ENCODE measurements around the gene DOCK4. TPM values are rescaled to one million over a fixed set of nuclear protein-coding genes. Genes with fewer than 3 reads are reported as not detected.
A peak's percentile ranks its signal among the peaks of the same experiment; 100 is the strongest.
"Not testable (repeated sequence)": the region's sequence is repeated elsewhere in the genome, so short reads cannot be mapped to it uniquely, and the experiment has no call there.

DOCK4 gene
- total and polyA plus RNA-seq, 9 donors: 8.2 to 14.0 (median 10.0) TPM

- 82% methylated on average over 2 of the region's 5 CpGs for WGBS (ENCODE audit: insufficient coverage)
- no peak overlapping the region for H3K27ac ChIP-seq (ENCODE audit: low read length)
- no peak for DNase-seq
- H3K4me3 ChIP-seq (ENCODE audit: low read length): no peak overlapping the region
- no peaks in the 10 kb centered on the region for H3K4me1 ChIP-seq (ENCODE audit: control insufficient read depth, insufficient read depth, low read length)
- no peaks in the 10 kb centered on the region for H3K36me3 ChIP-seq (ENCODE audit: control insufficient read depth, insufficient read depth, low read length)
- H3K9me3 ChIP-seq (replicated peaks; ENCODE audit: control insufficient read depth, low read depth, low read length): no peaks in the 10 kb centered on the region
- H3K27me3 ChIP-seq (ENCODE audit: control insufficient read depth, insufficient read depth, low read length): no peaks in the 10 kb centered on the region
Measured at GRCh38 chr7:111919631-111920179, 286.5 kb downstream of the DOCK4 start.

GRCh38 chr7:111919164-111919563 is 287.0 kb downstream of the DOCK4 start:
- Histone ChIP-seq H3K4me3 (ENCODE audit: low read length) (no peak overlapping the region), H3K9me3 (replicated peaks; ENCODE audit: control insufficient read depth, low read depth, low read length) (no peaks in the 10 kb centered on the region), H3K27me3 (ENCODE audit: control insufficient read depth, insufficient read depth, low read length) (no peaks in the 10 kb centered on the region), H3K4me1 (ENCODE audit: control insufficient read depth, insufficient read depth, low read length) (no peaks in the 10 kb centered on the region), H3K27ac (ENCODE audit: low read length) (no peak overlapping the region), H3K36me3 (ENCODE audit: control insufficient read depth, insufficient read depth, low read length) (no peaks in the 10 kb centered on the region)
- WGBS (ENCODE audit: insufficient coverage): 96% methylated on average over 2 of the region's 2 CpGs
- DNase-seq: no peak

GRCh38 chr7:111918461-111918860 is 287.7 kb downstream of the DOCK4 start:
- WGBS (ENCODE audit: insufficient coverage): 93% methylated on average over 2 of the region's 4 CpGs
- no peaks in the 10 kb centered on the region for H3K4me1 ChIP-seq (ENCODE audit: control insufficient read depth, insufficient read depth, low read length)
- no peak overlapping the region for H3K4me3 ChIP-seq (ENCODE audit: low read length)
- H3K36me3 ChIP-seq (ENCODE audit: control insufficient read depth, insufficient read depth, low read length): no peaks in the 10 kb centered on the region
- H3K9me3 ChIP-seq (replicated peaks; ENCODE audit: control insufficient read depth, low read depth, low read length): no peaks in the 10 kb centered on the region
- no peak overlapping the region for H3K27ac ChIP-seq (ENCODE audit: low read length)
- no peaks in the 10 kb centered on the region for H3K27me3 ChIP-seq (ENCODE audit: control insufficient read depth, insufficient read depth, low read length)
- DNase-seq: no peak

DNA sequence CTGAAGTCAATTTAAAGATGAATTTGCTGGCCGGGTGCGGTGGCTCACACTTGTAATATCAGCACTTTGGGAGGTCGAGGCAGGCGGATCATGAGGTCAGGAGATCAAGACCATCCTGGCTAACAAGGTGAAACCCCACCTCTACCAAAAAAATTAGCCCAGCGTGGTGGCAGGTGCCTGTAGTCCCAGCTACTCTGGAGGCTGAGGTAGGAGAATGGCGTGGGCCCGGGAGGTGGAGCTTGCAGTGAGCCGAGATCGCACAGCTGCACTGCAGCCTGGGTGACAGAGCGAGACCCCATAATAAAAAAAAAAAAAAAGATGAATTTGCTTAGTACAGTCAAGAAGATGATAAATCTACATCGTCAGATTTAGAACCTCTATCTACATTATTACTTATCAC is 288.8 kb downstream of the DOCK4 start:
- not testable (repeated sequence) for H3K4me3 ChIP-seq (ENCODE audit: low read length); H3K27me3 ChIP-seq (ENCODE audit: control insufficient read depth, insufficient read depth, low read length); H3K9me3 ChIP-seq (replicated peaks; ENCODE audit: control insufficient read depth, low read depth, low read length); H3K36me3 ChIP-seq (ENCODE audit: control insufficient read depth, insufficient read depth, low read length); DNase-seq; H3K27ac ChIP-seq (ENCODE audit: low read length); H3K4me1 ChIP-seq (ENCODE audit: control insufficient read depth, insufficient read depth, low read length)
- 100% methylated on average over 2 of the region's 11 CpGs for WGBS (ENCODE audit: insufficient coverage)

DNA sequence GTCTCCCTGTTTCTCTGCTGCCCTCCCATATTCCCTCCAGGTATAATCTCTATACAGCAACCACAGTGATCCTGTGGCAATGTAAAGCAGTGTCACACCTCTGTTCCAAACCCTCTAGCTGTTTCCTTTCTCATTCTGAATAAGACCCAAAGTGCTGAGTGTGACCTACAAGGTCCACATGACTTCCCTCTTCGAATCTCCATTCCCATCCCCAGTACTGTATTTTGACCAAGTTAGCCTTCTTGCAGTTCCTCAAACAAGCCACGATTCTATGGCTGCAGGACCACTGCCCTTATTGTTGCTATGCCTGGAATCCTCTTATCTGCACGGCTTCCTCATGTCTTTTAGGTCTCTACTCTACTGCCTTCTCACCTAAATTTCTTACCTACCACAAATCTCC is 291.9 kb downstream of the DOCK4 start:
- 87% methylated on average over 3 of the region's 3 CpGs for WGBS (ENCODE audit: insufficient coverage)
- Histone ChIP-seq H3K9me3 (replicated peaks; ENCODE audit: control insufficient read depth, low read depth, low read length) (no peaks in the 10 kb centered on the region), H3K27me3 (ENCODE audit: control insufficient read depth, insufficient read depth, low read length) (no peaks in the 10 kb centered on the region), H3K4me3 (ENCODE audit: low read length) (no peak overlapping the region), H3K27ac (ENCODE audit: low read length) (no peak overlapping the region), H3K4me1 (ENCODE audit: control insufficient read depth, insufficient read depth, low read length) (no peaks in the 10 kb centered on the region), H3K36me3 (ENCODE audit: control insufficient read depth, insufficient read depth, low read length) (no peaks in the 10 kb centered on the region)
- peak; percentile 21 for DNase-seq

DNA sequence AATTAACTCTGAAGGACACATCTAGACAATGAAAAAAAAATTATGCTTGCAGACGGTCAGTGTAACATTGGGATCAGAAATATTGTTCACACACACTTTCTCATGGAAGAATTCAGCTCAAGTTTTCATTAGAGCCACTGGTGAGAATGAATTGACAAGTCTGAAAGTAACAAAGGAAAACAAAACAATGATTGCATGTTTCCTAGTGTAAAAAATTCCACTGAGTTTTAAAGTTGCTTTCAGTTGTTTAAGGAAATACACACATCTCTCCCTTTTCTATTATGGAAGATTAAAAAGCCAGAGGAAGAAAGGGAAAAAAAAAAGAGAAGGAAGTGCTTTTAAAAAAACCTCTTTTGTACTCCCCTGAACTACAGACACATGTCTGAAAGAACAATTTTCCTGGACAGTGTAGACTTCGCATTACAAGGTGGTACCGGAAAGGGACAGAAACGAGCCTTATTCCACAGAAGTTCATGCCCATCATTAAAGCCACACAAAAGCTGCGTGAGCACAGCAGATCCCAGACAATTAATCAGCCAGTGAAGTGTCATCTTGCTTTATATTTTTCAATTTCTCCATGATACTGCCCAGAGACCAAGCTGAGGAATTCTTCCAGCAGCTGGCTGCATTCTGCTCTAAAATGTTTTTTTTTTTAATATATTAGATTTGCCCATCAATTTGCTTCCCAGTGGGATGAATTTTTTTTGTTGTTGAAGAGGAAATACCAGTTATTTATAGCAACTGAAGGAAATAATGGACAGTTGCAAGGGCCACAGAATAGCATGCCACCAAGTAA is 294.8 kb downstream of the DOCK4 start:
- H3K36me3 ChIP-seq (ENCODE audit: control insufficient read depth, insufficient read depth, low read length): no peaks in the 10 kb centered on the region
- no peak overlapping the region for H3K4me3 ChIP-seq (ENCODE audit: low read length)
- WGBS (ENCODE audit: insufficient coverage): 63% methylated on average over 2 of the region's 5 CpGs
- H3K27me3 ChIP-seq (ENCODE audit: control insufficient read depth, insufficient read depth, low read length): no peaks in the 10 kb centered on the region
- no peaks in the 10 kb centered on the region for H3K9me3 ChIP-seq (replicated peaks; ENCODE audit: control insufficient read depth, low read depth, low read length)
- H3K4me1 ChIP-seq (ENCODE audit: control insufficient read depth, insufficient read depth, low read length): no peaks in the 10 kb centered on the region
- no peak overlapping the region for H3K27ac ChIP-seq (ENCODE audit: low read length)
- peak; percentile 15 for DNase-seq

DNA sequence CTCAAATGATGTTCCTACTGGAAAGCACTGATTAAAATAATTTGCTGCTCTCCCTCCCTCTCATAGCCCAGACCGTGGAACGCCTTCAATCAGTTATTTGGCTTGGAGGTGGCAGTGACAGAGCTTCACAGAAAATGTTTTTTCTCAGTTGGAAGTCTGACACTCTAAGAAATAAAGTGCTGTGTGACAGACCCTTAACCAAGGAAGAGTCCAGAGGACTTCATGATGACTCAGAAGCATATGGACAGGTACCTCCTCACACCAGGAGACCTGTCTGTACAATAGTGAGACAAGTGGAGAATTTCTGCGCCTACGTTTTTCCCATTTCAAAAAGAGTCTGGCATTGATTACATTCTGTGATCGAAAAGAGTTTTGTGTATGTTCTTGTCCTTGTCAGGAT is 295.5 kb downstream of the DOCK4 start:
- 80% methylated on average over 1 of the region's 5 CpGs for WGBS (ENCODE audit: insufficient coverage)
- no peak overlapping the region for H3K27ac ChIP-seq (ENCODE audit: low read length)

GRCh38 chr7:111908673-111909072 is 297.5 kb downstream of the DOCK4 start:
- H3K27ac ChIP-seq (ENCODE audit: low read length); DNase-seq; H3K27me3 ChIP-seq (ENCODE audit: control insufficient read depth, insufficient read depth, low read length); H3K4me1 ChIP-seq (ENCODE audit: control insufficient read depth, insufficient read depth, low read length); H3K4me3 ChIP-seq (ENCODE audit: low read length); H3K9me3 ChIP-seq (replicated peaks; ENCODE audit: control insufficient read depth, low read depth, low read length); H3K36me3 ChIP-seq (ENCODE audit: control insufficient read depth, insufficient read depth, low read length): not testable (repeated sequence)
- WGBS (ENCODE audit: insufficient coverage): no CpG with 5 or more reads among the region's 3 CpGs

More for the DNA sequence above, 295.5 kb downstream of the DOCK4 start:
- Histone ChIP-seq H3K4me3 (ENCODE audit: low read length) (no peak overlapping the region), H3K27me3 (ENCODE audit: control insufficient read depth, insufficient read depth, low read length) (no peaks in the 10 kb centered on the region), H3K4me1 (ENCODE audit: control insufficient read depth, insufficient read depth, low read length) (no peaks in the 10 kb centered on the region), H3K9me3 (replicated peaks; ENCODE audit: control insufficient read depth, low read depth, low read length) (no peaks in the 10 kb centered on the region), H3K36me3 (ENCODE audit: control insufficient read depth, insufficient read depth, low read length) (no peaks in the 10 kb centered on the region)
- peak; percentile 8 for DNase-seq

DNA sequence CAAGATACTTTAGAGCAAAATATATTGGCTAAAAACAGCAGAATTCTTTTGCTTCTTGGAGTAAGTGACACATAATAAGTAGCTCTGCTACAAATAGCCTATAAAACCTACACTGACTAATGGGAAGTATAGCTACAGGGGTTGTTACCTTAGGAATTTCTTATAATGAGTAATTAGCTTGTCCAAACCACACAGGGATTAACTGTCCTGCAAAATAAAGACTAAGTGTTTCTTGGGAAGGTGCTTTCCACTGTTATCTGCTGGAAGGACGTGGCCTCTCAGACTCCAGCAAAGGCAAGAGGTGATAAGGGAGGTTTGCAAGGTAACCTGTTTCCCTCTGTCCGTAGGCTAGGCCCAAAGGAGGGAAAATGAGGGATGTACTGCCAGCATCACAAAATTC is 302.4 kb downstream of the DOCK4 start:
- DNase-seq: no peak
- Histone ChIP-seq H3K9me3 (replicated peaks; ENCODE audit: control insufficient read depth, low read depth, low read length) (no peaks in the 10 kb centered on the region), H3K4me3 (ENCODE audit: low read length) (no peak overlapping the region), H3K4me1 (ENCODE audit: control insufficient read depth, insufficient read depth, low read length) (no peaks in the 10 kb centered on the region), H3K27me3 (ENCODE audit: control insufficient read depth, insufficient read depth, low read length) (no peaks in the 10 kb centered on the region), H3K27ac (ENCODE audit: low read length) (no peak overlapping the region), H3K36me3 (ENCODE audit: control insufficient read depth, insufficient read depth, low read length) (no peaks in the 10 kb centered on the region)
- 80% methylated on average over 1 of the region's 2 CpGs for WGBS (ENCODE audit: insufficient coverage)

DNA sequence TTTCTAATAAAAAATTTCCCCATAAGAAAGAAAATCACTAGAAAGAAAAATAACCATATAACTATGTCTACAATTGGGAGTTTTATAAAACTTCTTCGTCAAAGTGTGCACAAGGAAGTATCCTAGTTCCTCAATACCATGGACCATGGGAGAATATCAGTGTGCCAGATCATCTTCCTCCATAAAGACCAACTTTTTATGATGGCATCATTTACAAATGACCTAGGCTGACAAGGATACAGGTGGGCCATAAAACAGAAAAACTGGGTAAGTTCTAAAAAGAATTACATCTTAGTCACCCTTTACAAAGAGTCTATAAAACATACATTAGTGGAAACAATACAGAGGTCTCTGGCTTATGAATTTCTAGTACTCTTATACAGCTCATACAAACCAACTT is 303.2 kb downstream of the DOCK4 start:
- no peaks in the 10 kb centered on the region for H3K4me1 ChIP-seq (ENCODE audit: control insufficient read depth, insufficient read depth, low read length)
- H3K36me3 ChIP-seq (ENCODE audit: control insufficient read depth, insufficient read depth, low read length): no peaks in the 10 kb centered on the region
- H3K27me3 ChIP-seq (ENCODE audit: control insufficient read depth, insufficient read depth, low read length): no peaks in the 10 kb centered on the region
- no peaks in the 10 kb centered on the region for H3K9me3 ChIP-seq (replicated peaks; ENCODE audit: control insufficient read depth, low read depth, low read length)
- whole genome bisulfite sequencing (ENCODE audit: insufficient coverage): no CpG with 5 or more reads among the region's 1 CpG
- H3K27ac ChIP-seq (ENCODE audit: low read length): no peak overlapping the region
- DNase-seq: no peak
- H3K4me3 ChIP-seq (ENCODE audit: low read length): no peak overlapping the region
